H54 (cell line): ENCODE measurements around the gene IRX1.
A peak's percentile ranks its signal among the peaks of the same experiment; 100 is the strongest.

ENCODE experiments used
- DNase-seq: peaks from one replicate; pipeline ENCODE4 v3.0.0; 2011; ENCODE audit warnings: low spot score, mixed read lengths; ENCODE audit not compliant: insufficient read length
- FAIRE-seq: peaks from 3 replicates; lab custom pipeline; 2011; peaks lifted over from hg19 to GRCh38; lab: Jason Lieb, UNC
- POLR2A ChIP-seq: IDR thresholded peaks from 2 replicates; pipeline ENCODE4 v1.6.1; 2011; ENCODE audit warnings: low read depth, mild to moderate bottlenecking, low read length

The IRX1 gene

GRCh38 chr5:3606121-3606831 lies 10.6 kb downstream of the IRX1 start:
- TF ChIP-seq POLR2A = no peak
- DNase-seq (no peak), FAIRE-seq (no peak)

GRCh38 chr5:3607541-3608181 lies 12.0 kb downstream of the IRX1 start:
- no peak for TF ChIP-seq POLR2A
- FAIRE-seq = no peak

DNA sequence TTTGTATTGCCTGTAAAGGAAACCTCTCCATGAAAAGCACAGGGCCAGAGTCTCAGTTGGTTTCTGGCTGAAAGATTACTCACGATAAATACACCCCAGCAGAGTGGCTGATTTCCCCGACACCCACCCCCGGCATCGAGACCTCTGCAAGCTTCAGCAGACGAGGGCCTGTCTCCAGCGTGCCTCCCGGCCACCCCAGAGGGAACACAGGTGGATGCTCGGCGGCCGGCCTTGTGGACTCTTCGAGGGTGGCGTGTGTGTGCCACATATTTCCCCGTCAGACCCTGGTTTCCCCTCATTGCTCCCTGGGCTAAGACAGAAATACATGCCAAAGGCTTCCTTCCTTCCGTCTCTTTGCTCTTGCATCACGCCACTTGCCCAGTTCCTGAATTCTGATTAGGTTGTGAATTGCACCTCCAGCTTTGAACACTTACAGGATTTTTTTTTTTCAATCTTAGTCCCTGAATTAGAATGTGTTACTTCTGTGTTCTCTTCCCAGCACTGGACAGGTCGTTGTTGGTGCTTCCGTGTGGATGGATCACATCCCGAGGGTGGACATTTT lies 13.6 kb downstream of the IRX1 start:
- FAIRE-seq (no peak), DNase-seq (no peak)
- no peak for TF ChIP-seq POLR2A

More at GRCh38 chr5:3607541-3608181, 12.0 kb downstream of the IRX1 start:
- no peak for DNase-seq

DNA sequence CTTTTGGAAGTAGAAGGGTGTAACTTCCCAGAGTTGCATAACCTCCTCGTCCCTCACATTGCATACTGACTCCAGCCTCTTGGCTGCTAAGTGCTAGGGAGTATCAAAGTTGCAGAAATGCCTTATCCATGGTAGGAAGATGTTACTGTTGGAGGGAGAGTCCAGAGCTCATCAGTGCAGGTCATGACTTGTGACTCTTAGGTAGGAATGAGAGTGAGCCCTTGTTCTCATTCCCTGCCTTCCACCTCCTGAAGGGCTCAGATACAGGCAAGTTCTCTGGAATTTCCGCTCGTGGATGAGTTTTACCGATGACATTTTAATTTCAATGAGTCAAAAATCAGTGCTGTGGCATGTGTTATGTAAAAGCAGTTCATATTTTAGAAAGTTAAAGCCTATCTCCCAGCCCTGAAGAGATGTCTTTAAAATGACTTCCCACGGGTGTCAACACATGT lies 17.0 kb downstream of the IRX1 start:
- no peak for TF ChIP-seq POLR2A
- no peak for DNase-seq

DNA sequence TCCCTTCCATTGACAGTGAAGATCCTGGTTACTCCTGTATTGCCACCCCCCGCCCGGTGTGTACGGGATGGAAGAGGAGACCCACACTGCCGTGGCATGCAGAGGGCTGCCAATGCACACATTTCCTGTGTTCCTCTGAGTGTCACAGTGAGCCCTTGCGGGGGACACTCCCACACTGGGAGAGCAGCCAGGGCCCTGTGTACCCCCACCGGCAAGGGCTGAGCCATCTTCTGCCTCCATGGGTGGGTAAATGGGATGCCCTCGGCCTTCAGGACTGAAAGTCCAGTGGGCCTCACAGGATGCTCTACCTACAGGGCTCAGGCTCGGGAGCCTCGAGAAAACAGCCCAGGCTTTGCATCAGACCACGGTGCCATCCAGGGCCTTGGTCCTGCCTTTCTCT lies 18.1 kb downstream of the IRX1 start:
- FAIRE-seq = no peak

More for the DNA sequence above, 17.0 kb downstream of the IRX1 start:
- FAIRE-seq = no peak

DNA sequence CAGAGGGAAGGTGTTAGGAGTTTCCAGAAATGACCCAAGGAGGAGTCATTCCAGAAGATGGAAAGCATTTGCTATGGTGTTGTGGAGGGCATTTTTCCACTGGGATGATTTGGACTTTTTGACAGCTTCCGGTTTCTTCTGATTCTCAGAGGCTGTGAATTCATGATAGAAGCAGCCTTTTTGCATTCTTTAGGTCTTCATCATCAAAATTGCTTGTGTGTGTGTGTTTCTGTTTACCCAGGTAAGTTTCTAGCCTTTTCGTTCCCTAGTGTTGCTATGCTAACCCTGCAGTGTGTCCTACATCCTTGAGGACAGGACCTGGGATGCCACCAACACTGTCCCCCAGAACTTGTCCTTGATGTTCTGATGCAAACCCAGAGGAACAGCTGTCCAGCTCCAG lies 19.6 kb downstream of the IRX1 start:
- no peak for FAIRE-seq

More for the DNA sequence above, 18.1 kb downstream of the IRX1 start:
- TF ChIP-seq POLR2A = no peak
- DNase-seq = no peak

GRCh38 chr5:3615829-3616228 lies 20.2 kb downstream of the IRX1 start:
- DNase-seq (no peak), FAIRE-seq (no peak)
- no peak for TF ChIP-seq POLR2A

More for the DNA sequence above, 19.6 kb downstream of the IRX1 start:
- DNase-seq = no peak
- TF ChIP-seq POLR2A = no peak

GRCh38 chr5:3619579-3619978 lies 23.9 kb downstream of the IRX1 start:
- DNase-seq (no peak), FAIRE-seq (no peak)
- TF ChIP-seq POLR2A = no peak

DNA sequence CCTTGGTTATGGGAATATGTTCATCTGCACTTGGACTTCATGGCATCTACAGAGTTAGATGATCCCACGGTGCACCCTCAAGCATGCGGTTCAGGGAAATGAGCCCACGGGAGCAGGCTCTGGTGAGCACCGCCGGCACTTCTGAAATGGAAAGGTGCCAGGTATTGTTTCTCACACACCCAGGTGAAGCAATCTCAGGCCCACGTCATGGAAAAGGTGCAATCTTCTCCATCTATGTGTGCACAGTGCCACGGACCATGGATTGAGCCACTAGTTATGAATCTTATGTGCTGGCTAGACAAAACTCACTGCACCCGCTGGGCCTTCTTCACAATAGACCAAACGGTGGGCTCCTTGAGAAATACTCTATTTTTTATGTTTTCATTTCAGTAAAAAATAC lies 27.3 kb downstream of the IRX1 start:
- TF ChIP-seq POLR2A = no peak
- FAIRE-seq (no peak), DNase-seq (no peak)

DNA sequence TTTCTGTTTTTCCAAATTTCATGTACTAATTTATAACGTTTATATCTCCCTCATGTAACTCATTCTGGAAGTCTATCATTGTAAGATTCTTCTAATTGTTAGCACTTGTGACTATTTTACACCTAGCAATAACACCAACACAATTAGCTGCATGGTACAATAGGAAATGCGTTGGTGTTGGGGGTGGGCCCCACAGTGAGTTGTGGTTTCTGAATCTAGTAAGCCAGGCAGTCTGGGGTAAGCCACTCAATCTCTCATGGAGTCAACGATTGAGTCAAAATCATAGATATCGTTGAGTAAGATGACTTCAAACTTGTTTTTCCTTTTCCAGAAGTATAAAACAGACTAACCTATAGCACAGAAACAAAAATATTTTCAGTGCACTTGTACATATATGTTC lies 30.0 kb downstream of the IRX1 start:
- no peak for TF ChIP-seq POLR2A
- FAIRE-seq = no peak
- DNase-seq = no peak

- FAIRE-seq = peak; percentile 82
- DNase-seq = peak; percentile 80
- TF ChIP-seq POLR2A = no peak
Measured at GRCh38 chr5:3634061-3634460, 38.4 kb downstream of the IRX1 start.

DNA sequence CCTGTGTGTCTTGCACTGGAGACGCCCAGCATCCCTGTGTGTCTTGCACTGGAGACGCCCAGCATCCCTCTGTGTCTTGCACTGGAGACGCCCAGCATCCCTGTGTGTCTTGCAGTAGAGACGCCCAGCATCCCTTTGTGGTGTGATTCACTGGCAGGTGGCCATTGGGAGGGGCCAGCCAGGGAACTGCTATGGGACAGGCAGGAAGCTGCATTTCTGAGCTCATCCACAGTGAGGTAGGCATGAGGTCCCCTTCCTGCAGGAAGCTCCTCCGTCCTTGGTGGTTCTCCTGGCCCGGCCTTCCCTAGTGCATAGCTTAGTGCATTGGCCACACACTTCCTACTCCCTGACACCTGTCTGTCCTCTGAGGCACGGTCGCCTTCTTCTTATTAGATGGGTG lies 43.5 kb downstream of the IRX1 start:
- no peak for DNase-seq
- no peak for TF ChIP-seq POLR2A
- no peak for FAIRE-seq

DNA sequence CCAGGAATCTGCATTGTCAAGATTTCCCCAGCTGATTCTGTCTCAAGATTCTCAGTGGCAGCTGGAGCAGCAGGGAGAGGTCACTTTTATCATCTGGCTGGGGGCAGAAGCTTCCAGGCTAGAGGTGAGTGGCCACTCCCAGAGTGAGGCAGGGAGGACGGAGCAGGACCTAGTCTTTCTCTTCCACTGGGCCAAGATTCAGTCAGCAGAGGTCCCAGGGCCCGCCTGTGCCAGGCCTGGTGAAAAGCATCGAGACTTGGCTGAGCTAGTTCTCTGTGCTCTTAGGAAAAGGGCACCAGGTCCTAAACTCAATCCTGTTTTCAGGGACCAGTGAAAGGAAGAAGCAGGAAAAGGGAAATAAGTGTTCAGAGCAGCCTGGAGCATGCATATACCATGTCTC lies 46.6 kb downstream of the IRX1 start:
- TF ChIP-seq POLR2A = no peak
- no peak for DNase-seq
- no peak for FAIRE-seq

DNA sequence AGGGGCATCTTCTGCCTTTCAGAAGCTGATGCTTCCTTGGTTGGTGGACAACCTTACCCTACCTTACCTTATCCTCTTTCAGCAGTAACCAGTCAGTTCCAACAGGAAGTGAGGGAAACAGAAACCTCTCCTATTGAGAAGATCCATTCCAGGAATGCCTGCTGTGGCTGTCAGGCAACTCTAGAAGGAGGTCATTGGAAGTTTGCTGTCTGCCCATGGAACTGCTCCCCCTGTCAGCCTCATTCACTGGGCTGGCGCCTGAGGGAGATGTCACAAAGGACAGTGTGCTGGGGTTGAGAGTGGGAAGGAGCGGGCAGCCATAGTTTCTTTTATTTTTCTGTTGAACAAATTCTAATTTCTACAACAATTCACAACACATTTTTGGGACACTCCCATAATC lies 54.7 kb downstream of the IRX1 start:
- no peak for TF ChIP-seq POLR2A
- DNase-seq (no peak), FAIRE-seq (no peak)
